Activated CD8-positive, alpha-beta memory T cell treated with anti-CD3 and anti-CD28 coated beads, Interleukin-2, amount 50 U/mL, for 4 hours (primary cell): ENCODE data around the gene DTD1.

ENCODE experiments used
- DNase-seq: peaks from one replicate; pipeline ENCODE4 v3.0.0-alpha.2; 2020

Gene DTD1

GRCh38 chr20:18715564-18715963 lies 127.7 kb downstream of the DTD1 start:
- no peak for DNase-seq

- no peak for DNase-seq
These were observed 129.2 kb downstream of the DTD1 start for GRCh38 chr20:18717062-18717461.

GRCh38 chr20:18718129-18718528 lies 130.3 kb downstream of the DTD1 start:
- DNase-seq = no peak

GRCh38 chr20:18719426-18719825 lies 131.6 kb downstream of the DTD1 start:
- DNase-seq = no peak

- DNase-seq = no peak
These were observed 133.8 kb downstream of the DTD1 start for GRCh38 chr20:18721551-18722115.

- no peak for DNase-seq
These were observed 134.5 kb downstream of the DTD1 start for GRCh38 chr20:18722371-18722770.

GRCh38 chr20:18724077-18724476 lies 136.2 kb downstream of the DTD1 start:
- DNase-seq = no peak

GRCh38 chr20:18724788-18725464 lies 137.1 kb downstream of the DTD1 start:
- DNase-seq = no peak

- no peak for DNase-seq
These were observed 139.2 kb downstream of the DTD1 start for GRCh38 chr20:18727032-18727508.

- no peak for DNase-seq
These were observed 140.5 kb downstream of the DTD1 start for GRCh38 chr20:18728165-18728869.

GRCh38 chr20:18728870-18729224 lies 141.0 kb downstream of the DTD1 start:
- DNase-seq = no peak

- DNase-seq = no peak
These were observed 141.5 kb downstream of the DTD1 start for GRCh38 chr20:18729231-18729825.

GRCh38 chr20:18731940-18732339 lies 144.1 kb downstream of the DTD1 start:
- no peak for DNase-seq

GRCh38 chr20:18734525-18735189 lies 146.8 kb downstream of the DTD1 start:
- no peak for DNase-seq

GRCh38 chr20:18737140-18737539 lies 149.3 kb downstream of the DTD1 start:
- DNase-seq = no peak

GRCh38 chr20:18738055-18738454 lies 150.2 kb downstream of the DTD1 start:
- no peak for DNase-seq

GRCh38 chr20:18738888-18739287 lies 151.0 kb downstream of the DTD1 start:
- DNase-seq = no peak

- DNase-seq = no peak
These were observed 151.9 kb downstream of the DTD1 start for GRCh38 chr20:18739751-18740166.

- no peak for DNase-seq
These were observed 152.9 kb downstream of the DTD1 start for GRCh38 chr20:18740726-18741125.

- DNase-seq = no peak
These were observed 155.0 kb downstream of the DTD1 start for GRCh38 chr20:18742841-18743240.

- DNase-seq = no peak
These were observed 156.0 kb downstream of the DTD1 start for GRCh38 chr20:18743665-18744440.

GRCh38 chr20:18747090-18747489 lies 159.2 kb downstream of the DTD1 start:
- DNase-seq = no peak
